ENCODE results near the gene MACROD2. TPM values are rescaled to one million over a fixed set of nuclear protein-coding genes. Genes with fewer than 3 reads are reported as not detected.

The MACROD2 gene
- total RNA-seq, 4 donors from 2014 or later, result 8.7 to 17.8 (median 10.8) TPM

DNA sequence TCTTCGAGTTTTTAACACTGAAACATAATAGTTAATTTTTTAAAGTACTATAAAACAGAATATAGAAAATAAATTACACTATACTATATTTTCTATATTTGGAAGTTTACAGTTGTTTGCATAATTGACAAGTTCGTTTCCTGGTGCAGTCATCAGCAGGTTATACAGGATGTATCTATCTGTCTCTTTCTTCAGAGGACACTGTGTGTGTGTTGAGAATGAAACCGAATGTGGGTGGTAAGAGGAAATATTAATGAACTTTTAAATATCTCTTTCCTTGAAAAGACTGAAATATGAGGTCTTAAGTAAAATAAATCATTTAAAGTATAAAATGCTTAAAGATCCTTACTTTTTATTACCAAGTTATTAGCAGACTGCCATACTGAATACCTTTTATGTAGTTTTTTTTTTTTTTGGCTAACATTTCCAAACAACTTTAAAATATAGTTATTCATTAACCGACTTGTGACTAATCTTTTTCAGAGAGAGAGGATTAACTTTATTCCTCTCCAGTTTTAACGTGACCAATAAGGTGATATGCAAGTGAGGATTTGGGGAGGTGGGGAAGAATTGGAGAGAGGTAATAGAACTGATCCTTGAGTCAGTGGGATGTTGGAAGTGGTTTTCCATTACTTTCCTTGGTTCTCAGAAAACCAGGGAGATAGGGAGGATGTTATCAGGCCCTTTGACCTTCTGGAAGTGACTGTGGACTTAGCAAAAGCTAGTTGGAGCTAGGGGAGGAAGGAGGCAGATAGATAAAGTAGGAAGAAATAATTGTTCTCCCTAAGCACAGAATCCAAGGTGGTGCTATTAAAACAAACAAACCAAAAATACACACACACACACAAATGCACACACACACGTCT lies 722.1 kb downstream of the MACROD2 start:
- no peak for DNase-seq
- no peaks in the 10 kb centered on the region for H3K27me3 ChIP-seq
- no peak overlapping the region for H3K4me3 ChIP-seq (replicated peaks in 1 of 3)
- TF ChIP-seq POLR2A (IDR thresholded peaks at IDR 0.05), result no peak
- TF ChIP-seq, protein P1, sequence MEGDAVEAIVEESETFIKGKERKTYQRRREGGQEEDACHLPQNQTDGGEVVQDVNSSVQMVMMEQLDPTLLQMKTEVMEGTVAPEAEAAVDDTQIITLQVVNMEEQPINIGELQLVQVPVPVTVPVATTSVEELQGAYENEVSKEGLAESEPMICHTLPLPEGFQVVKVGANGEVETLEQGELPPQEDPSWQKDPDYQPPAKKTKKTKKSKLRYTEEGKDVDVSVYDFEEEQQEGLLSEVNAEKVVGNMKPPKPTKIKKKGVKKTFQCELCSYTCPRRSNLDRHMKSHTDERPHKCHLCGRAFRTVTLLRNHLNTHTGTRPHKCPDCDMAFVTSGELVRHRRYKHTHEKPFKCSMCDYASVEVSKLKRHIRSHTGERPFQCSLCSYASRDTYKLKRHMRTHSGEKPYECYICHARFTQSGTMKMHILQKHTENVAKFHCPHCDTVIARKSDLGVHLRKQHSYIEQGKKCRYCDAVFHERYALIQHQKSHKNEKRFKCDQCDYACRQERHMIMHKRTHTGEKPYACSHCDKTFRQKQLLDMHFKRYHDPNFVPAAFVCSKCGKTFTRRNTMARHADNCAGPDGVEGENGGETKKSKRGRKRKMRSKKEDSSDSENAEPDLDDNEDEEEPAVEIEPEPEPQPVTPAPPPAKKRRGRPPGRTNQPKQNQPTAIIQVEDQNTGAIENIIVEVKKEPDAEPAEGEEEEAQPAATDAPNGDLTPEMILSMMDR (IDR thresholded peaks at IDR 0.05), result no peak
- no peak overlapping the region for H3K27ac ChIP-seq
- intact Hi-C loops (cut with DNase I), result no loop called here
- 82% methylated on average over 6 of the region's 6 CpGs for WGBS, 2 donors
- no peaks in the 10 kb centered on the region for H3K36me3 ChIP-seq
- H3K9me3 ChIP-seq, result no peaks in the 10 kb centered on the region
- H3K4me1 ChIP-seq, result no peaks in the 10 kb centered on the region

DNA sequence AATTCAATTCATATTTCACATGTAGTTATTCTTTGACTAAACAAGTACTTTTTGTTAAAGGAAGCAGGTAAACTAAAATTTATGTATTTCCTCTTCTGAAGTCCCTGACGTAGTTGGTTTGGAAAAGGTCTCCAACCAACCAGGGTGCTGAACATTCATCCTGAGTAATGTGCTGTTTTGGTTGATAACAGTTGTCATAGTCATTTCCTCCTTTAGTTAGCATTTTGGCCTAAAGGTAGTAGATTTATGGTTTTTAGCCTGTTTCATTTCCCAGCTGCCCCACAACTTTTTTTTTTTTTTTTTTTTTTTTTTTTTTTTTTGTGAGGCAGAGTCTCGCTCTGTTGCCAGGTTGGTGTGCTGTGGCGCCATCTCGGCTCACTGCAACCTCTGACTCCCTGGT lies 724.9 kb downstream of the MACROD2 start:
- Histone ChIP-seq H3K4me3 (replicated peaks in 1 of 3) (no peak overlapping the region), H3K27ac (no peak overlapping the region), H3K4me1 (no peaks in the 10 kb centered on the region), H3K9me3 (no peaks in the 10 kb centered on the region), H3K36me3 (no peaks in the 10 kb centered on the region), H3K27me3 (no peaks in the 10 kb centered on the region)
- no peak for DNase-seq
- WGBS, 2 donors, result 78 to 88% methylated on average over 4 of the region's 4 CpGs
- no peak for TF ChIP-seq POLR2A (IDR thresholded peaks at IDR 0.05)
- TF ChIP-seq, protein P1 (IDR thresholded peaks at IDR 0.05), result no peak
- intact Hi-C loops (cut with DNase I), result no loop called here

DNA sequence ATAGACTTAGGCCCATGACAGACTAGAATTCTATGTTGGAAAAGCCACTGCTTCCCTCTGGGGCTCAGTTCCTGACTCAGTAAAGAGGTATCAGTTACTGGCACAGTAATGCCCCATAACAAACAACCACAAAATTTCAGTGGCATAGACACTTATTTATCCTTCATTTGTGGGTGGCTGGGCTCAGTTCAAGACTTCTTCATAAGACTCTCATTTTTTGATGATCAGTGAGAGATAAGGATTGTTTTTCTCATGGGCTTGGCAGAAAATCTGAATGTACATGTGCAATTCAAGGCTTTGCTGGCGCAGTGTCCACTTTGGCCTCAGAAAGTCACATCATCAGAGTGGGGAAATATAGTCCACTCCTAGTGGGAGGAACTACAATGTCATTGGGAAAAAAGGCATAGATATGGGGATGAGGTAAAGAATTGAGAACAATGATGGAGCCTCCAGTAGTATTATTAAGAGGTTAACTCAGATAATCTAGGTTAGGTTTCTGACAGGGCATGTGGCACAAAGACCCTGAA lies 726.7 kb downstream of the MACROD2 start:
- H3K36me3 ChIP-seq, result no peaks in the 10 kb centered on the region
- TF ChIP-seq, protein P1 (IDR thresholded peaks at IDR 0.05), result no peak
- no peak for TF ChIP-seq POLR2A (IDR thresholded peaks at IDR 0.05)
- WGBS, 2 donors, result 84 to 93% methylated on average over 1 of the region's 1 CpG
- H3K4me3 ChIP-seq (replicated peaks in 1 of 3), result no peak overlapping the region
- no peaks in the 10 kb centered on the region for H3K4me1 ChIP-seq
- intact Hi-C loops (cut with DNase I), result no loop called here
- no peak for DNase-seq
- no peaks in the 10 kb centered on the region for H3K9me3 ChIP-seq
- H3K27me3 ChIP-seq, result no peaks in the 10 kb centered on the region
- no peak overlapping the region for H3K27ac ChIP-seq

DNA sequence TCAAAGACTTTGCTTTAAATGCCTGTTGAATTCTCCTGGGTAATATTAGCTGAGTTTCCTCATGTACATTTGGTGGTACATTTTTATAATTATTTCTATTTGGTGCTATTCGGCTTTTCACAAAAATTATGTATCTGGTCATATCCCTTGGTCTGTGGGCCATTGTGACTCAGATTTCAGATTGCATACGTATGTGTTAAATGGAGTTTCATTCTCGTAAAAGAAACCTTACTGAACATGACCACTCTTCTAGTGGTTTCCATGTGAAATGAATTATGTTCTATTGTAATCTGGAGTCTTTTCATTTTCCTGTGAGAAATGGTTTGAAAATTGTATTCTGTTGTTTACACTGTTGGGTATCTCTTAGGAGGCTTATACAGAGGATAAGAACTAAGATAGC lies 728.3 kb downstream of the MACROD2 start:
- TF ChIP-seq POLR2A (IDR thresholded peaks at IDR 0.05), result no peak
- Histone ChIP-seq H3K4me3 (replicated peaks in 1 of 3) (no peak overlapping the region), H3K36me3 (no peaks in the 10 kb centered on the region), H3K9me3 (no peaks in the 10 kb centered on the region), H3K27ac (no peak overlapping the region), H3K27me3 (no peaks in the 10 kb centered on the region), H3K4me1 (no peaks in the 10 kb centered on the region)
- DNase-seq, result no peak
- WGBS, 2 donors, result 97 to 98% methylated on average over 3 of the region's 3 CpGs
- intact Hi-C loops (cut with DNase I), result no loop called here

DNA sequence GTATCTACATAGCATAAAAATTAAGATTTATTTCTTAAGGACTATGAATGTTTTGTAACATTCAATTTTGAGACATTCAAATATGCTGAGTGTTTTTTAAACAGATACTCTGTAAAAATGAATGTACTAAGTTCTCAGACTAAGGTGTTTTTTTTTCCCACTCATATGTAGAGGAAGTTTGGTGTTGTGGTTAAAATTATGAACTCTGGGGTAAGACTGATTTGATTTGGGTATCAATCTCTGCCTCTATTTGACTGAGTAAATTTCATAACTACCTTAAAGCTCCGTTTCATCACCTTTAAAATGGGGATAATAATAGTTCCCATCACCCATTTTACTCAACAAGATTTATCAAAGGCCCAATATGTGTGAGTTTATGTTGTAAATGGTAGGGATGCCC lies 728.7 kb downstream of the MACROD2 start:
- WGBS, 2 donors, result 85 to 94% methylated on average over 1 of the region's 1 CpG
- intact Hi-C loops (cut with DNase I), result no loop called here

More for the DNA sequence above, 728.7 kb downstream of the MACROD2 start:
- Histone ChIP-seq H3K27ac (no peak overlapping the region), H3K4me3 (replicated peaks in 1 of 3) (no peak overlapping the region), H3K36me3 (no peaks in the 10 kb centered on the region), H3K4me1 (no peaks in the 10 kb centered on the region), H3K9me3 (no peaks in the 10 kb centered on the region), H3K27me3 (no peaks in the 10 kb centered on the region)
- no peak for TF ChIP-seq POLR2A (IDR thresholded peaks at IDR 0.05)
- TF ChIP-seq, protein P1 (IDR thresholded peaks at IDR 0.05), result no peak
- no peak for DNase-seq
